ENCODE measurements around the gene MIX23.

DNA sequence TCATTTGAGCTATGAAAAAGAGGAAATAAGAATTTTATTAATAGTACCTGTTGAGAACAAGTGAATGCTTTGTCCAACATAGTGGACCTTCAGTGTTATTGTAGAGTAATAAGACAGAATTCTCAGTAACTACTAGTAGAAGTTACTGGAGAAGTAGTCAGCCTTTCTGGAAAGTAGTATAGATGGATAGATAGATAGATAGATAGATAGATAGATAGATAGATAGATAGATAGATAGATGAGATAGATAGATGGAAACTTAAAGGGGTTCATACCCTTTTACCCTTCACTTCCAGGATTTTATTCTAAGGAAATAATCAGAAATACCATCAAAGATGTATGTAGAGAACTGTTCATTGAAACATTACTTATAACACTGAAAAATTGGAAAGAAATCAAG is 6.2 kb upstream of the MIX23 start:
- TF ChIP-seq EZH2phosphoT487 (IDR thresholded peaks at IDR 0.05) (no peak), CTCF (IDR thresholded peaks at IDR 0.05) (no peak)
